ENCODE measurements around the gene BMP7. TPM values are rescaled to one million over a fixed set of nuclear protein-coding genes. Genes with fewer than 3 reads are reported as not detected.

The BMP7 gene
- total and polyA plus RNA-seq, 2 experiments from 2014 or later, result 15.9 to 22.8 TPM

GRCh38 chr20:57231951-57232428, 34.5 kb downstream of the BMP7 start:
- Mint-ChIP-seq H3K4me3 (peak overlapping the region; percentile 30; the same call in 1 of the 3 replicates), H3K27ac (no peak overlapping the region), H3K36me3 (ENCODE audit: low read depth) (peaks cover 7% of the 10 kb centered on the region; the same call in 1 of the 3 replicates), H3K27me3 (ENCODE audit: insufficient read depth, low read depth, poor library complexity) (peaks cover 13% of the 10 kb centered on the region), H3K4me1 (peaks cover 35% of the 10 kb centered on the region), H3K9me3 (peaks cover 8% of the 10 kb centered on the region; the same call in 2 of the 3 replicates)
- TF ChIP-seq EZH2 (IDR thresholded peaks at IDR 0.05; ENCODE audit: low read depth, unreplicated experiment), result no peak
- TF ChIP-seq CREB1 (CRISPR knock-in tag; IDR thresholded peaks at IDR 0.05; ENCODE audit: low read depth), result peak; percentile 67
- TF ChIP-seq EZH2phosphoT487 (IDR thresholded peaks at IDR 0.05; ENCODE audit: unreplicated experiment), result no peak
- no peak for TF ChIP-seq REST (IDR thresholded peaks at IDR 0.05; ENCODE audit: unreplicated experiment)
- peak; percentile 95 for TF ChIP-seq NANOG (IDR thresholded peaks at IDR 0.05; ENCODE audit: borderline replicate concordance)
- TF ChIP-seq ZNF331 (CRISPR knock-in tag; IDR thresholded peaks at IDR 0.05; ENCODE audit: low read depth), result no peak
- TF ChIP-seq ZNF462 (CRISPR knock-in tag; IDR thresholded peaks at IDR 0.05), result peak; percentile 93
- TF ChIP-seq ZNF114 (CRISPR knock-in tag; IDR thresholded peaks at IDR 0.05), result peak; percentile 86; the same call in 1 of the 2 replicates
- Histone ChIP-seq H2AFZ (no peak overlapping the region), H3K4me1 (ENCODE audit: insufficient read depth) (peaks cover 27% of the 10 kb centered on the region), H3K79me2 (replicated peaks; ENCODE audit: insufficient read depth) (0 out of 2 replicates have a peak, but pooled peaks cover 11% of the 10 kb centered on the region), H3K9me2 (ENCODE audit: insufficient read depth) (peaks cover 3% of the 10 kb centered on the region; the same call in 1 of the 2 replicates), H3K4me2 (peak overlapping the region; percentile 33; the same call in 1 of the 2 replicates), H3F3A (replicated peaks; ENCODE audit: low read depth) (no peaks in the 10 kb centered on the region), H3K36me3 (ENCODE audit: insufficient read depth) (no peaks in the 10 kb centered on the region), H4K20me1 (replicated peaks; ENCODE audit: insufficient read depth) (no peaks in the 10 kb centered on the region), H3K27ac (ENCODE audit: low read depth) (no peak overlapping the region), H3K4me3 (no peak overlapping the region), H3K27me3 (ENCODE audit: insufficient read depth) (no peaks in the 10 kb centered on the region)
- peak; percentile 95 for ATAC-seq
- peak; percentile 82 for DNase-seq (ENCODE audit: low spot score)

Measured in GM23338 (cell line).